H9 (cell line): ENCODE data around the gene PLXNA2. TPM values are rescaled to one million over a fixed set of nuclear protein-coding genes. Genes with fewer than 3 reads are reported as not detected.
A peak's percentile ranks its signal among the peaks of the same experiment; 100 is the strongest.

ENCODE experiments used
- DNase-seq: peaks from one replicate; pipeline ENCODE4 v3.0.0-alpha.2; 2017
- H2AFZ ChIP-seq: one replicate; pipeline ENCODE4 v1.6.1; 2013; ENCODE audit warnings: mild to moderate bottlenecking, low read length, control low read depth, moderate library complexity
- H2AK5ac ChIP-seq: 2 replicates; pipeline ENCODE4 v1.6.1; 2013; ENCODE audit warnings: low read length, control low read depth, mixed read lengths; ENCODE audit not compliant: insufficient read length
- H2BK120ac ChIP-seq: one replicate; pipeline ENCODE4 v1.6.1; 2013; ENCODE audit warnings: low read depth, mild to moderate bottlenecking, low read length, control low read depth, inconsistent platforms; ENCODE audit not compliant: poor library complexity, severe bottlenecking
- H2BK12ac ChIP-seq: 2 replicates; pipeline ENCODE4 v1.6.1; 2013; ENCODE audit warnings: low read length, control low read depth, mixed read lengths, low read depth; ENCODE audit not compliant: insufficient read length
- H2BK15ac ChIP-seq: 2 replicates; pipeline ENCODE4 v1.6.1; 2013; ENCODE audit warnings: low read depth, low read length, control low read depth
- H2BK20ac ChIP-seq: one replicate; pipeline ENCODE4 v1.6.1; 2013; ENCODE audit warnings: low read depth, mild to moderate bottlenecking, low read length, control low read depth, inconsistent platforms; ENCODE audit not compliant: poor library complexity, severe bottlenecking
- H2BK5ac ChIP-seq: 2 replicates; pipeline ENCODE4 v1.6.1; 2013; ENCODE audit warnings: low read length, control low read depth, mixed read lengths; ENCODE audit not compliant: insufficient read length
- H3K14ac ChIP-seq: 2 replicates; pipeline ENCODE4 v1.6.1; 2013; ENCODE audit warnings: low read length, control low read depth; ENCODE audit not compliant: insufficient read depth
- H3K18ac ChIP-seq: 2 replicates; pipeline ENCODE4 v1.6.1; 2013; ENCODE audit warnings: low read depth, mild to moderate bottlenecking, mixed read lengths, low read length, control low read depth; ENCODE audit not compliant: insufficient read length
- H3K23ac ChIP-seq: 2 replicates; pipeline ENCODE4 v1.6.1; 2013; ENCODE audit warnings: low read length, control low read depth, mixed read lengths, low read depth; ENCODE audit not compliant: insufficient read length
- H3K23me2 ChIP-seq: 2 replicates; pipeline ENCODE4 v1.6.1; 2013; ENCODE audit warnings: low read depth, mild to moderate bottlenecking, mixed read lengths, low read length, control low read depth; ENCODE audit not compliant: insufficient read length, poor library complexity, severe bottlenecking
- H3K27ac ChIP-seq: 2 replicates; pipeline ENCODE4 v1.5.1; 2013; ENCODE audit warnings: low read length, control low read depth, mixed read lengths, low read depth; ENCODE audit not compliant: insufficient read length
- H3K27me3 ChIP-seq: 2 replicates; pipeline ENCODE4 v1.6.1; 2013; ENCODE audit warnings: low read length, control low read depth, inconsistent platforms; ENCODE audit not compliant: insufficient read depth
- H3K4ac ChIP-seq: 2 replicates; pipeline ENCODE4 v1.6.1; 2013; ENCODE audit warnings: low read depth, mild to moderate bottlenecking, control low read depth, inconsistent platforms, low read length, moderate library complexity
- H3K4me1 ChIP-seq: 2 replicates; pipeline ENCODE4 v1.6.1; 2013; ENCODE audit warnings: low read length, control low read depth, inconsistent platforms; ENCODE audit not compliant: insufficient read depth
- H3K4me2 ChIP-seq: 2 replicates; pipeline ENCODE4 v1.6.1; 2013; ENCODE audit warnings: low read length, control low read depth, mixed read lengths; ENCODE audit not compliant: insufficient read length, insufficient read depth
- H3K56ac ChIP-seq: 2 replicates; pipeline ENCODE4 v1.6.1; 2013; ENCODE audit warnings: low read depth, mild to moderate bottlenecking, mixed read lengths, low read length, control low read depth; ENCODE audit not compliant: insufficient read length
- H3K79me1 ChIP-seq: 2 replicates; pipeline ENCODE4 v1.6.1; 2013; ENCODE audit warnings: low read depth, mild to moderate bottlenecking, moderate library complexity, low read length, control low read depth, inconsistent platforms; ENCODE audit not compliant: insufficient read depth, poor library complexity, severe bottlenecking
- H3K79me2 ChIP-seq: 2 replicates; pipeline ENCODE4 v1.6.1; 2013; ENCODE audit warnings: low read length, control low read depth, inconsistent platforms; ENCODE audit not compliant: insufficient read depth
- H3K9ac ChIP-seq: 2 replicates; pipeline ENCODE4 v1.6.1; 2013; ENCODE audit warnings: low read length, control low read depth, mixed read lengths; ENCODE audit not compliant: insufficient read length; ENCODE audit errors: extremely low read depth
- H3K9me3 ChIP-seq: one replicate; pipeline ENCODE4 v1.6.1; 2013; ENCODE audit warnings: low read depth, low read length, inconsistent platforms; ENCODE audit not compliant: control insufficient read depth
- H3T11ph ChIP-seq: one replicate; pipeline ENCODE4 v1.6.1; 2013; ENCODE audit warnings: mild to moderate bottlenecking, low read length, control low read depth, inconsistent platforms
- H4K20me1 ChIP-seq: one replicate; pipeline ENCODE4 v1.6.1; 2013; ENCODE audit not compliant: control insufficient read depth, insufficient read length, insufficient read depth
- H4K5ac ChIP-seq: 2 replicates; pipeline ENCODE4 v1.6.1; 2013; ENCODE audit warnings: low read depth, mild to moderate bottlenecking, mixed read lengths, low read length, control low read depth; ENCODE audit not compliant: insufficient read length
- H4K8ac ChIP-seq: replicated peaks from 2 replicates; pipeline ENCODE4 v1.6.1; 2013; ENCODE audit warnings: low read length, control low read depth, mixed read lengths, low read depth; ENCODE audit not compliant: insufficient read length
- H4K91ac ChIP-seq: 2 replicates; pipeline ENCODE4 v1.6.1; 2013; ENCODE audit warnings: low read depth, mild to moderate bottlenecking, moderate library complexity, mixed read lengths, low read length, control low read depth; ENCODE audit not compliant: insufficient read length
- H3K27ac Mint-ChIP-seq, 3 experiments: 2 replicates in 2 of 3; 3 replicates in 1 of 3; pipeline ENCODE4 v1.8.0; 2020 to 2021; ENCODE audit warnings: mixed read lengths in 3 of 3, mild to moderate bottlenecking in 1 of 3, moderate library complexity in 1 of 3
- H3K27me3 Mint-ChIP-seq: 2 replicates; pipeline ENCODE4 v1.8.0; 2021; ENCODE audit warnings: low read depth, mild to moderate bottlenecking, moderate library complexity, mixed read lengths
- H3K36me3 Mint-ChIP-seq, 3 experiments: 2 replicates in 2 of 3; 3 replicates in 1 of 3; pipeline ENCODE4 v1.8.0; 2020 to 2021; ENCODE audit warnings: low read depth in 3 of 3, mixed read lengths in 3 of 3; ENCODE audit not compliant: insufficient read depth in 1 of 3
- H3K4me1 Mint-ChIP-seq, 2 experiments: 2 replicates each; pipeline ENCODE4 v1.8.0; 2020; ENCODE audit warnings: mixed read lengths in 2 of 2
- H3K4me3 Mint-ChIP-seq, 2 experiments: 2 replicates in 1 of 2; 3 replicates in 1 of 2; pipeline ENCODE4 v1.8.0; 2020 to 2021; ENCODE audit warnings: mild to moderate bottlenecking in 2 of 2, mixed read lengths in 2 of 2, moderate library complexity in 1 of 2
- H3K9me3 Mint-ChIP-seq, 2 experiments: 2 replicates in 1 of 2; 3 replicates in 1 of 2; pipeline ENCODE4 v1.8.0; 2020; ENCODE audit warnings: mild to moderate bottlenecking in 2 of 2, mixed read lengths in 2 of 2, moderate library complexity in 1 of 2
- WGBS: extraction: QIAGEN DNeasy Blood & Tissue Kit; methylation state at CpG from one replicate; pipeline ENCODE4 v1.1.7; 2013; ENCODE audit warnings: missing lambda C conversion rate, low lambda C conversion rate, mixed read lengths; ENCODE audit not compliant: insufficient read length; ENCODE audit errors: extremely low coverage; 5-methylcytosine and 5-hydroxymethylcytosine counted together
- total RNA-seq: library from RNA; stranded (reverse); gene quantifications from 2 replicates; pipeline ENCODE4 v1.2.1, GENCODE V29; 2021
- TF ChIP-seq, protein P1 (sequence below): fragments of 200-600 bp; sonication (generic); conservative IDR thresholded peaks from 3 replicates; pipeline ENCODE4 v1.8.0; 2021; ENCODE audit warnings: antibody characterized with exemption, mild to moderate bottlenecking

PLXNA2 gene
- total RNA-seq, 1 experiment from 2014 or later, result 0.57 TPM

DNA sequence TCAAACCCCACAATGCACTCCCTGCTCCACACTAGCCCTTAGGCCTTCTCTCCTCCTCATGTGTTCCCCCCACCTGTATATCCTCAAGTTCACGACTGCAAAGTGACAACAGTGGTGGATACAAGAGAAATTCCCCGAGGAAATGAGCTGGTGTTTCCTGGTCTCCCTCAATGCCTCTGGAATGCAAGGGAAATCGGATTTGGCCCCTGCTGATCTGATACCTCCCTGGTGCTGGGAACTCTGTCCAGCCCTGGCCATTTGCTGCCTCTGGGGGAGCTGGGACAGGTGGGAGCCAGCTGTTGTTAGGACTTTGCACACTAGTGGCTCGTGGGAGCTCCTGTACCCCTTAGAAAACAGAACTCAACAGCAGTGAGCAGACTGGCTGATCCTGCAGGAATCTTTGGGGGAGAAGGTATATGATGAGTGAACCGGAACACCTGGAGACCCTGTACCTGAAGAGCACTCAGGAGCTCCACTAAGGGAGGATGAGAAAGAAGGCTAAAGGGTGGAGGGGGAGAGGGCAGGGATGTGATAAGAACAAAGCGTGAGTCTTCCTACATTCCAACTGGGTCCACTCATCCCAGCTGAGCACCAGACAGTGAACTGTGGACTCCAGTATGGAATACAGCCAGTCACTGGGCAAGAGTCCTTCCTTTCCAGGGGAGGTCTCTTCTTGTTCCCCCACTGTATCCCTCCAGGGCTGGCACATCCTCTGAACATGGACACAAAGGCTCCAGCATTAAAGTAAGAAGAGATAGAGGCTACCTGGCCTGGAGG lies 69.3 kb downstream of the PLXNA2 start:
- Mint-ChIP-seq H3K4me3 (no peak overlapping the region; a peak in 1 of 5 replicates), H3K4me1 (peaks cover 46 to 51% of the 10 kb centered on the region in 2 experiments), H3K36me3 (no peaks in the 10 kb centered on the region), H3K9me3 (no peaks in the 10 kb centered on the region), H3K27me3 (no peaks in the 10 kb centered on the region; the same call in 1 of the 2 replicates), H3K27ac (peak overlapping the region in 1 of 3 experiments; percentile 51; a peak in 1 of 7 replicates)
- no peak for DNase-seq
- H2AFZ ChIP-seq, result no peak overlapping the region
- H3K27me3 ChIP-seq, result no peaks in the 10 kb centered on the region
- H3K9ac ChIP-seq, result no peak overlapping the region
- H3K4me1 ChIP-seq, result peaks cover 3% of the 10 kb centered on the region; the same call in 1 of the 2 replicates
- no peak overlapping the region for H4K8ac ChIP-seq
- no peak overlapping the region for H3K4me2 ChIP-seq
- WGBS, result no CpG with 5 or more reads among the region's 6 CpGs
- no peaks in the 10 kb centered on the region for H3K79me2 ChIP-seq
- H4K5ac ChIP-seq, result no peak overlapping the region
- H2BK120ac ChIP-seq, result no peak overlapping the region
- H2AK5ac ChIP-seq, result no peak overlapping the region
- H3K23ac ChIP-seq, result no peak overlapping the region
- H2BK15ac ChIP-seq, result no peak overlapping the region
- H3K18ac ChIP-seq, result no peak overlapping the region
- H2BK20ac ChIP-seq, result no peak overlapping the region
- no peak overlapping the region for H3K56ac ChIP-seq
- TF ChIP-seq, protein P1, sequence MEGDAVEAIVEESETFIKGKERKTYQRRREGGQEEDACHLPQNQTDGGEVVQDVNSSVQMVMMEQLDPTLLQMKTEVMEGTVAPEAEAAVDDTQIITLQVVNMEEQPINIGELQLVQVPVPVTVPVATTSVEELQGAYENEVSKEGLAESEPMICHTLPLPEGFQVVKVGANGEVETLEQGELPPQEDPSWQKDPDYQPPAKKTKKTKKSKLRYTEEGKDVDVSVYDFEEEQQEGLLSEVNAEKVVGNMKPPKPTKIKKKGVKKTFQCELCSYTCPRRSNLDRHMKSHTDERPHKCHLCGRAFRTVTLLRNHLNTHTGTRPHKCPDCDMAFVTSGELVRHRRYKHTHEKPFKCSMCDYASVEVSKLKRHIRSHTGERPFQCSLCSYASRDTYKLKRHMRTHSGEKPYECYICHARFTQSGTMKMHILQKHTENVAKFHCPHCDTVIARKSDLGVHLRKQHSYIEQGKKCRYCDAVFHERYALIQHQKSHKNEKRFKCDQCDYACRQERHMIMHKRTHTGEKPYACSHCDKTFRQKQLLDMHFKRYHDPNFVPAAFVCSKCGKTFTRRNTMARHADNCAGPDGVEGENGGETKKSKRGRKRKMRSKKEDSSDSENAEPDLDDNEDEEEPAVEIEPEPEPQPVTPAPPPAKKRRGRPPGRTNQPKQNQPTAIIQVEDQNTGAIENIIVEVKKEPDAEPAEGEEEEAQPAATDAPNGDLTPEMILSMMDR, result no peak
- H3K4ac ChIP-seq, result no peak overlapping the region
- H2BK5ac ChIP-seq, result no peak overlapping the region
- H4K20me1 ChIP-seq, result no peaks in the 10 kb centered on the region
- H4K91ac ChIP-seq, result no peak overlapping the region
- H3T11ph ChIP-seq, result no peak overlapping the region
- no peaks in the 10 kb centered on the region for H3K23me2 ChIP-seq
- H2BK12ac ChIP-seq, result no peak overlapping the region
- H3K79me1 ChIP-seq, result no peaks in the 10 kb centered on the region
- H3K14ac ChIP-seq, result no peak overlapping the region
- H3K9me3 ChIP-seq, result no peaks in the 10 kb centered on the region
- no peak overlapping the region for H3K27ac ChIP-seq
